GM12891 (cell line): ENCODE data around the gene MT1X.

Experiments used
- PAX5 ChIP-seq: IDR thresholded peaks from 2 replicates; pipeline ENCODE4 v1.6.1; 2011; ENCODE audit warnings: low read length, moderate library complexity, mild to moderate bottlenecking; ENCODE audit not compliant: insufficient read depth, severe bottlenecking
- POLR2A ChIP-seq: IDR thresholded peaks from 2 replicates; pipeline ENCODE4 v1.6.1; 2011; ENCODE audit warnings: low read depth, low read length, control low read depth
- POLR2AphosphoS5 ChIP-seq: IDR thresholded peaks from 2 replicates; pipeline ENCODE4 v1.6.1; 2011; ENCODE audit warnings: low read depth, low read length, control low read depth
- POU2F2 ChIP-seq: IDR thresholded peaks from 2 replicates; pipeline ENCODE4 v1.6.1; 2011; ENCODE audit warnings: low read depth, mild to moderate bottlenecking, control low read depth, low read length, moderate library complexity
- SPI1 ChIP-seq: IDR thresholded peaks from 2 replicates; pipeline ENCODE4 v1.6.1; 2011; ENCODE audit warnings: low read depth, low read length, control low read depth
- TAF1 ChIP-seq: IDR thresholded peaks from 2 replicates; pipeline ENCODE4 v1.6.1; 2011; ENCODE audit warnings: low read depth, low read length, control low read depth

DNA sequence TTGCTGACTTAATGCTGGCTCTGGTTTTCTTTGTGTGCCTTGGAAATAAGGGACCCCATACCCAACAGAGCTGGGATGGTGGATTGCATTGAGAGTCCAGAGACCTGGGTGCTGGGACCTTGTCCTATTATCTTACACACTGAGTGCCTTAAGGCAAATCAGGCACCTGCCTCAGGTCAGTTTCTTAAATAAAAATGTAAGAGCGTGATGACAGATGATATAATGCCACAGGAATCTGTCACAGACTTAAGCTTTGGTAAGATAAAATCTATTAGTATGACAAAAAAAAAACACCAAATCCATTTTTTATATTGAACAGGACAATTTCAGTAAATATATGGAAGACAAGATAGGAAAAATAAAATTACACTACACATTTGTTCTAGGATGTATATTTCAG lies 42.2 kb upstream of the MT1X start:
- TF ChIP-seq TAF1 (no peak), POLR2A (no peak), POLR2AphosphoS5 (no peak), PAX5 (no peak), SPI1 (no peak), POU2F2 (no peak)
